Mesendoderm (in vitro differentiated cells): ENCODE measurements around the gene PPM1B.
"Not testable (repeated sequence)": the region's sequence is repeated elsewhere in the genome, so short reads cannot be mapped to it uniquely, and the experiment has no call there.

Experiments used
- DNase-seq: peaks from one replicate; pipeline ENCODE4 v3.0.0; 2013
- H2AK5ac ChIP-seq: 2 replicates; pipeline ENCODE4 v1.6.1; 2013; ENCODE audit warnings: low read length, inconsistent platforms
- H2BK120ac ChIP-seq: 2 replicates; pipeline ENCODE4 v1.6.1; 2013; ENCODE audit warnings: low read depth, mild to moderate bottlenecking, low read length, moderate library complexity, mixed read lengths
- H2BK15ac ChIP-seq: replicated peaks from 2 replicates; pipeline ENCODE4 v1.6.1; 2013; ENCODE audit warnings: low read depth, mild to moderate bottlenecking, moderate library complexity
- H2BK5ac ChIP-seq: 2 replicates; pipeline ENCODE4 v1.6.1; 2013; ENCODE audit warnings: low read length, inconsistent platforms
- H3K18ac ChIP-seq: 2 replicates; pipeline ENCODE4 v1.6.1; 2013; ENCODE audit warnings: mild to moderate bottlenecking, low read length, mixed read lengths
- H3K23ac ChIP-seq: one replicate; pipeline ENCODE4 v1.6.1; 2013; ENCODE audit warnings: low read length
- H3K27ac ChIP-seq: 2 replicates; pipeline ENCODE4 v1.5.1; 2013; ENCODE audit warnings: low read depth, mild to moderate bottlenecking, inconsistent platforms, low read length, moderate library complexity
- H3K27me3 ChIP-seq: 2 replicates; pipeline ENCODE4 v1.6.1; 2013; ENCODE audit warnings: low read length, control low read depth, mild to moderate bottlenecking, inconsistent platforms; ENCODE audit not compliant: insufficient read depth, poor library complexity
- H3K36me3 ChIP-seq: 2 replicates; pipeline ENCODE4 v1.6.1; 2013; ENCODE audit warnings: low read length, inconsistent platforms; ENCODE audit not compliant: control insufficient read depth, insufficient read depth
- H3K4ac ChIP-seq: one replicate; pipeline ENCODE4 v1.6.1; 2013; ENCODE audit warnings: low read depth, mild to moderate bottlenecking, low read length, moderate library complexity
- H3K4me1 ChIP-seq: 2 replicates; pipeline ENCODE4 v1.6.1; 2013; ENCODE audit warnings: low read depth, low read length, inconsistent platforms; ENCODE audit not compliant: control insufficient read depth
- H3K4me2 ChIP-seq: 2 replicates; pipeline ENCODE4 v1.6.1; 2013; ENCODE audit warnings: low read length
- H3K4me3 ChIP-seq: 2 replicates; pipeline ENCODE4 v1.5.1; 2013; ENCODE audit warnings: mild to moderate bottlenecking, low read length
- H3K56ac ChIP-seq: one replicate; pipeline ENCODE4 v1.6.1; 2013; ENCODE audit warnings: low read length
- H3K79me1 ChIP-seq: 2 replicates; pipeline ENCODE4 v1.6.1; 2013; ENCODE audit warnings: low read length, inconsistent platforms
- H3K79me2 ChIP-seq: 2 replicates; pipeline ENCODE4 v1.6.1; 2013; ENCODE audit warnings: mild to moderate bottlenecking, low read length; ENCODE audit not compliant: control insufficient read depth, insufficient read depth
- H3K9ac ChIP-seq: 2 replicates; pipeline ENCODE4 v1.6.1; 2013; ENCODE audit warnings: low read length, inconsistent platforms
- H4K5ac ChIP-seq: one replicate; pipeline ENCODE4 v1.6.1; 2013; ENCODE audit warnings: low read length
- H4K8ac ChIP-seq: one replicate; pipeline ENCODE4 v1.6.1; 2013; ENCODE audit warnings: low read depth, mild to moderate bottlenecking, control low read depth, low read length, moderate library complexity
- WGBS: extraction: QIAGEN DNeasy Blood & Tissue Kit; methylation state at CpG from one replicate; pipeline ENCODE4 v1.1.7; 2013; ENCODE audit warnings: low lambda C conversion rate, missing lambda C conversion rate; ENCODE audit not compliant: insufficient coverage; ENCODE audit errors: extremely low coverage; 5-methylcytosine and 5-hydroxymethylcytosine counted together

Gene PPM1B

DNA sequence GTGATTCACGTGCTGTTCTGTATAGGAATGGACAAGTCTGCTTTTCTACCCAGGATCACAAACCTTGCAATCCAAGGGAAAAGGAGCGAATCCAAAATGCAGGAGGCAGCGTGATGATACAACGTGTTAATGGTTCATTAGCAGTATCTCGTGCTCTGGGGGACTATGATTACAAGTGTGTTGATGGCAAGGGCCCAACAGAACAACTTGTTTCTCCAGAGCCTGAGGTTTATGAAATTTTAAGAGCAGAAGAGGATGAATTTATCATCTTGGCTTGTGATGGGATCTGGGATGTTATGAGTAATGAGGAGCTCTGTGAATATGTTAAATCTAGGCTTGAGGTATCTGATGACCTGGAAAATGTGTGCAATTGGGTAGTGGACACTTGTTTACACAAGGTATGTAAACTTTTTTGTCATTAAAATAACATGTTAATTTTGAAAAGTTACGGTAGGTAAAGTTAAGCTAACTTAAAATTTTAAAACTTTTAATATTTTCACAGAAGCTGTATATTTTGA, 33.0 kb downstream of the PPM1B start:
- Histone ChIP-seq H2BK120ac (no peak overlapping the region), H3K27ac (no peak overlapping the region), H3K79me2 (peaks cover 27% of the 10 kb centered on the region), H3K79me1 (peaks cover 5% of the 10 kb centered on the region), H3K18ac (no peak overlapping the region), H4K8ac (no peak overlapping the region), H3K4me3 (no peak overlapping the region), H3K56ac (no peak overlapping the region), H2BK15ac (no peak overlapping the region), H4K5ac (no peak overlapping the region), H3K36me3 (no peaks in the 10 kb centered on the region), H3K9ac (no peak overlapping the region), H2BK5ac (no peak overlapping the region), H3K4me2 (no peak overlapping the region), H3K23ac (no peak overlapping the region), H3K4ac (no peak overlapping the region), H3K27me3 (no peaks in the 10 kb centered on the region), H3K4me1 (no peaks in the 10 kb centered on the region), H2AK5ac (no peak overlapping the region)
- no peak for DNase-seq
- no CpG with 5 or more reads among the region's 6 CpGs for whole genome bisulfite sequencing

DNA sequence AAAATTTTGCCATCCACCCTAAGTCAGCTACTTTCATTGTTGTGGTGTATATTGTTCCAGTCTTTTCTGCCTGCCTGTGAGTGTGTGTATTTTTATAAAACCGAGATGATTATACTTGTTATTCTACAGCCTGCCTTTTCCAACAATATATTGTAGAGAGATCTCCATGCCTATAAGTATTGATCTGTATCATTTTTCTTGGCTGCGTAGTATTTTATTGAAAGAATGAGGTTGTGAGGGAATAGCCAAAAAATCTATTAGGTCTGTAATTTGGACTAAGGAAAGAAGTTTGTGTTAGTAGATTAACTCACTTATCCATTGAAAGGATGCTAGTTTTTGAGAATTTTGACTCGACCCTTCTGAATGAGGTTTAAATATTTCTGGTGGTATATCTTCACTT, 34.9 kb downstream of the PPM1B start:
- H3K79me2 ChIP-seq, result peaks cover 25% of the 10 kb centered on the region
- WGBS, result 100% methylated on average over 1 of the region's 3 CpGs

DNA sequence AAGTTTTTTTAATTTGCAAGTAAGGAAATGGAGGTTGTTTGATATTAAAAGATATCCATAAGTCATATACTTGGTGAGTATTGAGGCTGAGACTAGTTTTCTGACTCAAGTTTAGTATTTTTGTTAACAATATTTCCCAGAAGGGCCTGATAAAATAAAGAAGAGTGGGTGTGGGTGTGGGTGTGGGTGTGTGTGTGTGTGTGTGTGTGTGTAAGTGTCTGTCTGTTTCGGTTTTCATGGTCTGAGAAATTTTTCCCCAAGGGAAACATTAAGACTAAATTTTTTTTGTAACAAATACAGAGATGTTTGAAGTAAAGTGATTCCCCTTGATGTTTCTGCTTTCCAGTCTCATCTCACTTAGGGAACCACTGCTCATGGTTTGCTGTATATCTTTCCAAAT, 36.5 kb downstream of the PPM1B start:
- Histone ChIP-seq H3K27ac (no peak overlapping the region), H3K23ac (no peak overlapping the region), H2BK5ac (no peak overlapping the region), H3K56ac (no peak overlapping the region), H4K5ac (no peak overlapping the region), H2BK15ac (no peak overlapping the region), H3K27me3 (no peaks in the 10 kb centered on the region), H3K9ac (no peak overlapping the region), H3K4me3 (no peak overlapping the region), H3K36me3 (no peaks in the 10 kb centered on the region), H3K4me2 (no peak overlapping the region), H3K4ac (no peak overlapping the region), H3K79me2 (peaks cover 22% of the 10 kb centered on the region), H2BK120ac (no peak overlapping the region), H3K18ac (no peak overlapping the region), H2AK5ac (no peak overlapping the region), H3K79me1 (peaks cover 5% of the 10 kb centered on the region), H3K4me1 (no peaks in the 10 kb centered on the region), H4K8ac (no peak overlapping the region)
- DNase-seq, result no peak
- no CpG with 5 or more reads among the region's 1 CpG for WGBS

More for the DNA sequence above, 34.9 kb downstream of the PPM1B start:
- Histone ChIP-seq H3K4me1 (no peaks in the 10 kb centered on the region), H2BK120ac (no peak overlapping the region), H3K27me3 (no peaks in the 10 kb centered on the region), H3K4me2 (no peak overlapping the region), H3K56ac (no peak overlapping the region), H4K8ac (no peak overlapping the region), H3K23ac (no peak overlapping the region), H2BK5ac (no peak overlapping the region), H4K5ac (no peak overlapping the region), H3K27ac (no peak overlapping the region), H3K4me3 (no peak overlapping the region), H3K18ac (no peak overlapping the region), H3K79me1 (peaks cover 5% of the 10 kb centered on the region), H3K36me3 (no peaks in the 10 kb centered on the region), H2AK5ac (no peak overlapping the region), H3K4ac (no peak overlapping the region), H3K9ac (no peak overlapping the region), H2BK15ac (no peak overlapping the region)
- DNase-seq, result no peak

DNA sequence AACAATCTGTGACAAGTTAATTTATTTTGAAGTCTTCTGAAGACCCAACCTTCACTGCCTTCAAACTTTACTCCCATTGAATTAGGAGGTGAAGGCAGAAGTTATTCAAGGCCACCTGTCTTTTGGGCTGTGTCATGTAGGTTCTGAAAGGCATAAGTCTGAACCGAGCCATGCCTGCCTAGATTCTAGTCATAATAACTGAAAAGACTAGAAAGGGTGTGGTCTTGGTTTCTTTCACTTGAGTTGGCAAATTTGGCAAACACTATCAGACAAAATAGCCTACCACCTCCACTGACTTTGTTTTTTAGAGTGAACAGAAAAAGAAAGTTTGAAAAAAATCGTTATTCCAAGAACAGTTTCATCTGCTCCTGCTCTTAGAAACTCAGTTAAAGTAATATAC, 38.4 kb downstream of the PPM1B start:
- Histone ChIP-seq H2AK5ac (no peak overlapping the region), H2BK5ac (no peak overlapping the region), H3K79me1 (no peaks in the 10 kb centered on the region), H3K27ac (no peak overlapping the region), H4K8ac (no peak overlapping the region), H3K56ac (no peak overlapping the region), H2BK15ac (no peak overlapping the region), H3K23ac (no peak overlapping the region), H4K5ac (no peak overlapping the region), H3K36me3 (no peaks in the 10 kb centered on the region), H3K27me3 (no peaks in the 10 kb centered on the region), H3K4ac (no peak overlapping the region), H3K4me3 (no peak overlapping the region), H3K79me2 (peaks cover 13% of the 10 kb centered on the region), H3K18ac (no peak overlapping the region), H2BK120ac (no peak overlapping the region), H3K4me2 (no peak overlapping the region), H3K9ac (no peak overlapping the region), H3K4me1 (no peaks in the 10 kb centered on the region)
- no CpG with 5 or more reads among the region's 2 CpGs for WGBS
- no peak for DNase-seq

DNA sequence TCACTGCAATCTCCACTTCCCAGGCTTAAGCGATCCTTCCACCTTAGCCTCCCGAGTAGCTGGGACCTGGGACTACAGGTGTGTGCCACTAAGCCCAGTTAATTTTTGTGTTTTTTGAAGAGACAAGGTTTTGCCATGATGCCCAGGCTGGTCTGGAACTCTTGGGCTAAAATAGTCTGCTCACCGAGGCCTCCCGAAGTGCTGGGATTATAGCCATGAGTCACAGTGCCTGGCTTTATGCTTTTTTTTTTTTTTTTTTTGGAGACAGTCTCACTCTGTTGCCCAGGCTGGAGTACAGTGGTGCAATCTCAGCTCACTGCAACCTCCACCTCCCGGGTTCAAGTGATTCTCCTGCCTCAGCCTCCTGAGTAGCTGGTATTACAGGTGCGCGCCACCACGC, 39.0 kb downstream of the PPM1B start:
- H3K36me3 ChIP-seq, H3K56ac ChIP-seq, H4K5ac ChIP-seq, H2BK15ac ChIP-seq, H3K4me3 ChIP-seq, H3K4me1 ChIP-seq, DNase-seq, H4K8ac ChIP-seq, H2BK120ac ChIP-seq, H3K18ac ChIP-seq, H3K27me3 ChIP-seq, H3K27ac ChIP-seq, H3K4me2 ChIP-seq, H3K4ac ChIP-seq, H2BK5ac ChIP-seq, H3K9ac ChIP-seq, H3K79me1 ChIP-seq, H3K23ac ChIP-seq, H2AK5ac ChIP-seq: not testable (repeated sequence)
- no CpG with 5 or more reads among the region's 8 CpGs for WGBS
- peaks cover 12% of the 10 kb centered on the region for H3K79me2 ChIP-seq

DNA sequence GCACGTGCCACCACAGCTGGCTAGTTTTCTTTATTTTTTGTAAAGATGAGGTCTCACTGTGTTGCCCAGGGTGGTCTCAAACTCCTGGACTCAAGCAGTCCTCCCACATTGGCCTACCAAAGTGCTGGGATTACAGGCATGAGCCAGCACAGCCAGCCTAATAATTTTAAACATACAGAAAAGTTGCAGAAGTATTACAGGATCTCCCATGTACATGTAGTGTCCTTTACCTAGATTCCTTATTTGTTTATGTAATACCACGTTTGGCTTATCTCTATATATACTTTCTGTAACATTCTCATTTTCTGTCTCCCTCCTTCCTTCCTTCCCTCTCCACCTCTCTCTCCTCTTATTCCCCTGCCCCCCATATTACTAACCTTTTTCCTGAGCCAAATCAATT, 41.7 kb downstream of the PPM1B start:
- Histone ChIP-seq H3K79me1 (peaks cover 1% of the 10 kb centered on the region), H3K23ac (no peak overlapping the region), H3K36me3 (no peaks in the 10 kb centered on the region), H3K27ac (no peak overlapping the region), H3K9ac (no peak overlapping the region), H3K56ac (no peak overlapping the region), H4K5ac (no peak overlapping the region), H3K27me3 (no peaks in the 10 kb centered on the region), H2BK5ac (no peak overlapping the region), H2BK120ac (no peak overlapping the region), H3K79me2 (peaks cover 6% of the 10 kb centered on the region), H3K4me2 (no peak overlapping the region), H2BK15ac (no peak overlapping the region), H3K18ac (no peak overlapping the region), H3K4me1 (no peaks in the 10 kb centered on the region), H3K4ac (no peak overlapping the region), H4K8ac (no peak overlapping the region), H3K4me3 (no peak overlapping the region), H2AK5ac (no peak overlapping the region)
- WGBS, result no CpG with 5 or more reads among the region's 2 CpGs
- no peak for DNase-seq
